Omental fat pad (tissue), 4 donors: ENCODE data around the gene OPHN1. TPM values are rescaled to one million over a fixed set of nuclear protein-coding genes. Genes with fewer than 3 reads are reported as not detected.

Source experiments
- ATAC-seq: fragments of 150-250 bp; one replicate; pipeline ENCODE4 v1.9.1; 2016; ENCODE audit warnings: mild to moderate bottlenecking, moderate library complexity; ENCODE audit not compliant: low FRiP score
- DNase-seq: peaks from one replicate; pipeline ENCODE4 v3.0.0-alpha.2; 2019; ENCODE audit warnings: low spot score
- total RNA-seq, 4 donors: library from RNA; depleted of rRNA; stranded (reverse); fragments of >200 nt; gene quantifications; one replicate each; pipeline ENCODE4 v1.1.0, GENCODE V29; 2016
- TF ChIP-seq, protein P1 (sequence below), 3 donors: fragments of 450-650 bp; IDR thresholded peaks; one replicate each; pipeline ENCODE4 v1.5.1; 2016 to 2017; ENCODE audit warnings: antibody characterized with exemption in 3 of 3, mild to moderate bottlenecking in 3 of 3, moderate library complexity in 2 of 3

OPHN1 gene
- total RNA-seq, 4 donors from 2014 or later: 5.3 to 24.1 (median 6.6) TPM

DNA sequence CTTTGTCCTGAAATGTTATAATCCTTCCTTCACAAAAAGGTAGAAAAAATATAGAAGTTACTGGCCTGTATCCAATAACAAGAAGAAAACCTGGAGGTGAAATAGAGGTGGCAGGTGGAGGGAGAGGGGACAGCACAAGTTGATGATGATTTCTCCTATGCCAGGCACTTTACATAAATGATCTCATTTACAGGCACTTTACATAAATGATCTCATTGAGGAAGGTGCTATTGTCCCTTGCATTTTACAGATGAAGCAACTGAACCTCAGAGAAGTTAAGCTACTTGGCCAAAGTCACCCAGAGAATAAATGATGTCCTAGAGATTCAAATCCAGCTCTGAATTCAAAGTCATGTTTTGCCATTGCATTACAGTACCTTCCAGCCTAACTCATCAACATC lies 7.1 kb upstream of the OPHN1 start:
- DNase-seq (no peak), ATAC-seq (no peak)
- TF ChIP-seq, protein P1, sequence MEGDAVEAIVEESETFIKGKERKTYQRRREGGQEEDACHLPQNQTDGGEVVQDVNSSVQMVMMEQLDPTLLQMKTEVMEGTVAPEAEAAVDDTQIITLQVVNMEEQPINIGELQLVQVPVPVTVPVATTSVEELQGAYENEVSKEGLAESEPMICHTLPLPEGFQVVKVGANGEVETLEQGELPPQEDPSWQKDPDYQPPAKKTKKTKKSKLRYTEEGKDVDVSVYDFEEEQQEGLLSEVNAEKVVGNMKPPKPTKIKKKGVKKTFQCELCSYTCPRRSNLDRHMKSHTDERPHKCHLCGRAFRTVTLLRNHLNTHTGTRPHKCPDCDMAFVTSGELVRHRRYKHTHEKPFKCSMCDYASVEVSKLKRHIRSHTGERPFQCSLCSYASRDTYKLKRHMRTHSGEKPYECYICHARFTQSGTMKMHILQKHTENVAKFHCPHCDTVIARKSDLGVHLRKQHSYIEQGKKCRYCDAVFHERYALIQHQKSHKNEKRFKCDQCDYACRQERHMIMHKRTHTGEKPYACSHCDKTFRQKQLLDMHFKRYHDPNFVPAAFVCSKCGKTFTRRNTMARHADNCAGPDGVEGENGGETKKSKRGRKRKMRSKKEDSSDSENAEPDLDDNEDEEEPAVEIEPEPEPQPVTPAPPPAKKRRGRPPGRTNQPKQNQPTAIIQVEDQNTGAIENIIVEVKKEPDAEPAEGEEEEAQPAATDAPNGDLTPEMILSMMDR (IDR thresholded peaks at IDR 0.05): no peak

DNA sequence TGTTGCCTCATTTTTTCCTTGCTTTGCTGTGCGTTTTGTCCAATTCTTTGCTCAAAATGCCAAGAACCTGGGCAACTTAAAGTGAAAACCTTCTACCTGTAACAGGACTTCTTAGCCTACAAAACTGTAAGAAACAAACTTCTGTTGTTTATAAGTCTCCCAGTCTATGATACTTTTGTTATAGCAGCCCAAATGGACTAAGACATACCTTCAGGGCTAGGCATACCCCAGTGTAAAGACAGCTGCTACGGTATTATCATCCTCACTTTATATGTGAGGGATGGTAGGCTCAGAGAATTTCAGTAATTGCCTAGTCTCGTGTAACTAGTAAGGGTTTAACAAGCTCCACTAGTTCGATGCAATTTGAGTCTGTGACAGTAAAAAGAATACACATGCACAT lies 6.0 kb upstream of the OPHN1 start:
- no peak for ATAC-seq
- DNase-seq: no peak
- TF ChIP-seq, protein P1 (IDR thresholded peaks at IDR 0.05): no peak

DNA sequence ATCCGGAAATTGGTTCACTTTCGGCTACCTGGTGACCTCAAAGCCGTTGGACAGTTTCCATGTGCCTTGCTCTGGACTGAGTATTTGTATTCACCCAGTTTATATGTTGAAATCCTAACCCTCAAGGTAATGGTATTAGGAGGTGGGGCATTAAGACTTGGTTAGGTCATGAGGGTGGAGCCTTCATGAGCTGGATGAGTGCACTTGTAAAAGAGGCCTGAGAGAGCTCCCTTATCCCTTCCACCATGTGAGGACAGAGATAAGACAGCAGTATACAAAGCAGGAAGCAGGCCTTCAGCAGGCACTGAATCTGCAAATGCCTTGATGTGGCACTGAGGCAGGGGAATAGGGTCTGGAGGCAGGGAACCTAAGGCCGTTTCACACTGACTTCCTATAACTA lies 5.3 kb upstream of the OPHN1 start:
- TF ChIP-seq, protein P1 (IDR thresholded peaks at IDR 0.05): no peak

DNA sequence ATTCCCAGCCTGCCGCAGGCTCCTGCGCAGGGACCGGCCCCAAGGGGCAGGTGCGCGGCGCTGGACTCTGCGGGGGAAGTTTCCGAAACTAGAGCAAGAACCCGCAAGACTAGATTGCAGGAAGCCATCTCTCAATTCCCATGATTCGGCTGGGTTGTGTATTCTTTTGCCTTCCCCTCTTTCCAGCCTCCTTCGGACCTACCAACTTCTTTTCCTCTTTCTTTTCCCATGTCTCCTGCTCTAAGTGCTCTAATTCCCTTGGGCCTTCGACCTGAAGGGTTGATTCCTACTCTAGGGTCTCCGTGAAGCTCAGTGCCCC lies 645 bp upstream of the OPHN1 start:
- ATAC-seq (no peak), DNase-seq (no peak)
- TF ChIP-seq, protein P1 (IDR thresholded peaks at IDR 0.05): no peak

More for the DNA sequence above, 5.3 kb upstream of the OPHN1 start:
- ATAC-seq: no peak
- no peak for DNase-seq

DNA sequence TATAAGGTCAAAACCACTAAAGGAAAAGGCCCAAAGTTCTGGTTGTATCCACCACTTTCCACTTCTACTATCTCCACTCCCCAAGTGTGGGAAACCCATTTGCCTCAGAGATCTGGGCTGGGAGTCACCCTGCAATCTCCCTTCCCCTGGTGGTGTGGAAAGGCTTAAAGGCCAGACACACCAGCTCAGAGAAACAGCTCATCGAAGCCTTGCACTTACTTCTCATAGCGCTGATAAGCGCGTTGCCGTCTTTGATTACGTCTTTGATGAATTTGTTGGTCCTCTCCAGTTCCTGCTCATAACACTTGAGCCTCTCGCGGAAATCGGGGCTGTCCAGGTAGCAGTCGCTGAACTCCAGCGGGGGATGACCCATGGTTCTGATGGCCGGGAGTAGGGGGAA lies 647 bp downstream of the OPHN1 start:
- TF ChIP-seq, protein P1 (IDR thresholded peaks at IDR 0.05): no peak
- DNase-seq (no peak), ATAC-seq (peak; percentile 43)

DNA sequence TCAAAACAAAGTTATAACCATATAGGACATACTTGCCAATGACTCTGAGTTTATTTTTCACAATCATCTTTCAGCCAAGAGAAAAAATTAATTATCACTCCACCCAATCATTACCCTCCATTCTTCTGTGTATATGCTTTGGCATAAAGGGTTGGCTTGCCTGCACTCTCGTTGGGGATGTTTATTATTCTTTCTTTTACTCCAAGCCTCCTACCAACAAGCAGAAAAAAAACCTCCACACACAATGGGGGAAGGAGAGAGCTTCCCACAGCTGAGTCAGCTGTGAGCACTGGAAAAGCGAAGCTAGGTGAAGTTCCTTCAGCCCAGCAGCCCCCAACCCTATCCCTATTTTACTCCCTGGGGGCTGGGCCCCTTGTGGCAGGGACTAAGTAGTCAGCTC lies 1.5 kb downstream of the OPHN1 start:
- DNase-seq (no peak), ATAC-seq (no peak)
- TF ChIP-seq, protein P1 (IDR thresholded peaks at IDR 0.05): no peak

DNA sequence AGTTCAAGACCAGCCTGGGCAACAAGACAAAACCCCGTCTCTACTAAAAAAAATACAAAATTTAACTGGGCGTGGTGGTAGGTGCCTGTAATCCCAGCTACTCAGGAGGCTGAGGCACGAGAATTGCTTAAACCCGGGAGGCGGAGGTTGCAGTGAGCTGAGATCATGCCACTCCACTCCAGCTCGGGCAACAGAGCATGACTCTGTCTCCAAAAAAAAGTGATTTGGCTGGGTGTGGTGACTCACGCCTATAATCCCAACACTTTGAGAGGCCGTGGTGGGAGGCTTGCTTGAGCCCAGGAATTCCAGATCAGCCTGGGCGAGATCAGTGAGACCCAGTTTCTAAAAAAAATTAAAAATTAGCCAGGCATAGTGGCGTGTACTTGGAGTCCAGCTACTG lies 4.1 kb downstream of the OPHN1 start:
- ATAC-seq: no peak
- TF ChIP-seq, protein P1 (IDR thresholded peaks at IDR 0.05): no peak
- DNase-seq: no peak
